A549 (cell line): ENCODE measurements around the gene NEK7.

Experiments used
- CEBPB ChIP-seq, 2 experiments: fragments of >200 bp in 1 of 2; sonication (Bioruptor Twin) in 1 of 2; formaldehyde crosslinking in 1 of 2; IDR thresholded peaks; 2 replicates each; pipeline ENCODE4 v1.6.1; 2012 to 2016
- CTCF ChIP-seq: fragments of >200 bp; sonication (Bioruptor Twin); formaldehyde crosslinking; IDR thresholded peaks from 3 replicates; pipeline ENCODE4 v1.5.1; 2016
- FOSL2 ChIP-seq, 2 experiments: fragments of 450-650 bp in 1 of 2; fragments of >200 bp in 1 of 2; sonication (Bioruptor Twin) in 1 of 2; formaldehyde crosslinking; IDR thresholded peaks; 2 replicates each; pipeline versions ENCODE4 v1.5.0 to v1.6.1; 2016 to 2020; ENCODE audit warnings: mild to moderate bottlenecking in 1 of 2, moderate library complexity in 1 of 2
- MAFK ChIP-seq: fragments of 450-650 bp; IDR thresholded peaks from 2 replicates; pipeline ENCODE4 v1.6.1; 2014; ENCODE audit not compliant: partially characterized antibody
- POLR2A ChIP-seq: IDR thresholded peaks from 2 replicates; pipeline ENCODE4 v1.6.1; 2012; ENCODE audit warnings: mild to moderate bottlenecking, low read length
- RAD21 ChIP-seq, 2 experiments: fragments of >200 bp in 1 of 2; sonication (Bioruptor Twin) in 1 of 2; formaldehyde crosslinking in 1 of 2; IDR thresholded peaks in 1 of 2; conservative IDR thresholded peaks in 1 of 2; 2 replicates in 1 of 2; 3 replicates in 1 of 2; pipeline ENCODE4 v1.6.1; 2012 to 2018; ENCODE audit warnings: inconsistent platforms in 1 of 2
- RFX5 ChIP-seq: fragments of 450-650 bp; IDR thresholded peaks from 2 replicates; pipeline ENCODE4 v1.7.1; 2014; ENCODE audit warnings: antibody characterized with exemption, mild to moderate bottlenecking, moderate library complexity
- SMC3 ChIP-seq: fragments of >200 bp; sonication (Bioruptor Twin); formaldehyde crosslinking; IDR thresholded peaks from 3 replicates; pipeline ENCODE4 v1.6.1; 2018; ENCODE audit warnings: inconsistent platforms
- TFCP2L1 ChIP-seq: fragments of 250-450 bp; sonication (Bioruptor Pico); IDR thresholded peaks from 2 replicates; pipeline ENCODE4 v1.5.0; 2021; ENCODE audit warnings: mild to moderate bottlenecking
- TP53 ChIP-seq: fragments of 250-450 bp; sonication (Bioruptor Pico); IDR thresholded peaks from 2 replicates; pipeline ENCODE4 v1.5.0; 2021; ENCODE audit warnings: mild to moderate bottlenecking, moderate library complexity
- USF2 ChIP-seq: fragments of 450-650 bp; IDR thresholded peaks from 2 replicates; pipeline ENCODE4 v1.6.1; 2014; ENCODE audit warnings: antibody characterized with exemption
- TF ChIP-seq, protein P1 (sequence below): fragments of 250-450 bp; sonication (Bioruptor Pico); IDR thresholded peaks from 2 replicates; pipeline ENCODE4 v1.5.0; 2020; ENCODE audit warnings: low read depth, mild to moderate bottlenecking, moderate library complexity
- TF ChIP-seq, protein P2 (sequence below): fragments of 150-350 bp; IDR thresholded peaks from 2 replicates; pipeline ENCODE4 v1.6.1; 2014; ENCODE audit warnings: low read depth, mild to moderate bottlenecking, low read length

DNA sequence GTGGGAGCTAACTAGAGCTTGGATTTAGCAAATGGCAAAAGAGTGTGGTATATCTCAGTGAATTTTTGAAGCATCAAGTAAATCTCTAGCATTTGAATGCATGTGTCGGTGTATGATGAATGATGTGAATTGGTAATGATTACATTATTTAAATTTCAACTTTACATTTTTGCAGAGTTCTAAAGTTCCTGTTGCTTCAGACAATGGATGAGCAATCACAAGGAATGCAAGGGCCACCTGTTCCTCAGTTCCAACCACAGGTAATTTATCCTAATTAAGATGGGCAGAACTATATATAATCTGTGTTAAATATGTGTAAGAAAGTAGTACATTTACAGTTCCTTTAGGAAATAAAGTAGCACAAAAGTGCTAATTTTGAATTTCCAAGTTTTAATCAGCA, 75.6 kb downstream of the NEK7 start:
- TF ChIP-seq RAD21 (conservative IDR thresholded peaks at IDR 0.05 in 1 of 2, IDR thresholded peaks at IDR 0.05 in 1 of 2), result no peak
- TF ChIP-seq FOSL2 (IDR thresholded peaks at IDR 0.05), result no peak
- no peak for TF ChIP-seq FOSL2 (CRISPR knock-in tag; IDR thresholded peaks at IDR 0.05)
- TF ChIP-seq SMC3, result no peak
- TF ChIP-seq, protein P1, sequence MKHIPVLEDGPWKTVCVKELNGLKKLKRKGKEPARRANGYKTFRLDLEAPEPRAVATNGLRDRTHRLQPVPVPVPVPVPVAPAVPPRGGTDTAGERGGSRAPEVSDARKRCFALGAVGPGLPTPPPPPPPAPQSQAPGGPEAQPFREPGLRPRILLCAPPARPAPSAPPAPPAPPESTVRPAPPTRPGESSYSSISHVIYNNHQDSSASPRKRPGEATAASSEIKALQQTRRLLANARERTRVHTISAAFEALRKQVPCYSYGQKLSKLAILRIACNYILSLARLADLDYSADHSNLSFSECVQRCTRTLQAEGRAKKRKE (CRISPR knock-in tag), result no peak
- TF ChIP-seq CEBPB (IDR thresholded peaks at IDR 0.05), result no peak
- no peak for TF ChIP-seq CTCF
- no peak for TF ChIP-seq USF2
- no peak for TF ChIP-seq POLR2A
- no peak for TF ChIP-seq MAFK
- TF ChIP-seq, protein P2, sequence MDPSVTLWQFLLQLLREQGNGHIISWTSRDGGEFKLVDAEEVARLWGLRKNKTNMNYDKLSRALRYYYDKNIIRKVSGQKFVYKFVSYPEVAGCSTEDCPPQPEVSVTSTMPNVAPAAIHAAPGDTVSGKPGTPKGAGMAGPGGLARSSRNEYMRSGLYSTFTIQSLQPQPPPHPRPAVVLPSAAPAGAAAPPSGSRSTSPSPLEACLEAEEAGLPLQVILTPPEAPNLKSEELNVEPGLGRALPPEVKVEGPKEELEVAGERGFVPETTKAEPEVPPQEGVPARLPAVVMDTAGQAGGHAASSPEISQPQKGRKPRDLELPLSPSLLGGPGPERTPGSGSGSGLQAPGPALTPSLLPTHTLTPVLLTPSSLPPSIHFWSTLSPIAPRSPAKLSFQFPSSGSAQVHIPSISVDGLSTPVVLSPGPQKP, result no peak
- no peak for TF ChIP-seq TFCP2L1 (CRISPR knock-in tag)
- TF ChIP-seq RFX5, result no peak
- TF ChIP-seq TP53 (CRISPR knock-in tag), result no peak
